GM21619 (cell line): ENCODE results near the gene SHOX.
"Not testable (repeated sequence)": the region's sequence is repeated elsewhere in the genome, so short reads cannot be mapped to it uniquely, and the experiment has no call there.

Experiments used
- ATAC-seq: cut with Tn5 transposase; IDR thresholded peaks from one replicate; pipeline ENCODE4 v1.9.1; 2021; ENCODE audit not compliant: unreplicated experiment

SHOX gene

DNA sequence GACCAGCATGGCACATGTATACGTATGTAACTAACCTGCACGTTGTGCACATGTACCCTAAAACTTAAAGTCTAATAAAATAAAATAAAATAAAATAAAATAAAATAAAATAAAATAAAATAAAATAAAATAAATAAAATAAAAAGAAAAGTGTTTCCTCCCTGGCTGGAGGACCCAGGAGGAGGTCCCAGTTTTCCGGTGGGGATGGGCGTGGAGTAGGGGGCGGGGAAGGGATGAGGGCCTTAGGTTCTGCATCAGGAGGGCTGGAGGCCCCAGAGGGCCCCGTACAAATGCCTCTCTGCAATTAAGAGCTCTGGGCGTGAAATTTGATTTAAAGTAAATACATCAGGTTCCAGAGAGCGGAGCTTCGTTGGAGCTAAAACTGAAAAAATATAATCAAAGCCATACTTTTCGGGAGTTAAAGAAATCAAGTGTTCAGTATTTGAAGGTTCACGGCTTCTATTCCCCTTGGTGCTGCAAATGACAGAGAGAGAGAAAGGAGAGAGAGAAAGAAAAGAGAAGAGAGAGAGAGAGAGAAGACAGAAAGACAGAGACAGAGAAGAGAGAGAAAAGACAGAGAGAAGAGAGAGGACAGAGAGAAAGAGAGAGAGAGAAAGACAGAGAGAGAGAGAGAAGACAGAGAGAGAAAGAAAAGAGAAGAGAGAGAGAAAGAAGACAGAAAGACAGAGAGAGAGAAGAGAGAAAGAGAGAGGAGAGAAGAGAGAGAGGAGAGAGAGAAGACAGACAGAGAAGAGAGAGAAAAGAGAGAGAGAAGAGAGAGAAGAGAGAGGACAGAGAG is 8.7 kb upstream of the SHOX start:
- no peak for ATAC-seq

DNA sequence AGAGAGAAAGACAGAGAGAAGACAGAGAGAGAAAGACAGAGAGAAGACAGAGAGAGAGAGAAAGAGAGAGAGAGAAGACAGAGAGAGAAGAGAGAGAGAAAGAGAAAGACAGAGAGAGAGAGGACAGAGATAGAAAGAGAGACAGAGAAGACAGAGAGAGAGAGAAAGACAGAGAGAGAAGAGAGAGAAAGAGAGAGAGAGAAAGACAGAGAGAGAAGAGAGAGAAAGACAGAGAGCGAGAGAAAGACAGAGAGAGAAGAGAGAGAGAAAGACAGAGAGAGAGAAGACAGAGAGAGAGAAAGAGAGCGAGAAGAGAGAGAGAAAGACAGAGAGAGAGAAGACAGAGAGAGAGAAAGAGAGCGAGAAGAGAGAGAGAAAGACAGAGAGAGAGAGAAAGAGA is 7.8 kb upstream of the SHOX start:
- ATAC-seq = not testable (repeated sequence)

DNA sequence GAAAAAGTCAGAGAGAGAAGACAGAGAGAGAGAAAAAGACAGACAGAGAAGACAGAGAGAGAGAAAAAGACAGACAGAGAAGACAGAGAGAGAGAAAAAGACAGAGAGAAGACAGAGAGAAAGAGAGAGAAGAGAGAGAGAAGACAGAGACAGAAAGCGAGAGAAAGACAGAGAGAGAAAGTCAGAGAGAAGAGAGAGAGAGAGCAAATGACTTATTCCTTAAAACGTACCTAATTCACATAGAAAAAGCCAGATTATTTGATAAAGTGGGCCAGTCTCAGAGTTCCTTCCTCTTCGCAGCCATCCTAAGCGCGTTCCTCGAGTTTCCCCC is 7.4 kb upstream of the SHOX start:
- ATAC-seq = no peak

DNA sequence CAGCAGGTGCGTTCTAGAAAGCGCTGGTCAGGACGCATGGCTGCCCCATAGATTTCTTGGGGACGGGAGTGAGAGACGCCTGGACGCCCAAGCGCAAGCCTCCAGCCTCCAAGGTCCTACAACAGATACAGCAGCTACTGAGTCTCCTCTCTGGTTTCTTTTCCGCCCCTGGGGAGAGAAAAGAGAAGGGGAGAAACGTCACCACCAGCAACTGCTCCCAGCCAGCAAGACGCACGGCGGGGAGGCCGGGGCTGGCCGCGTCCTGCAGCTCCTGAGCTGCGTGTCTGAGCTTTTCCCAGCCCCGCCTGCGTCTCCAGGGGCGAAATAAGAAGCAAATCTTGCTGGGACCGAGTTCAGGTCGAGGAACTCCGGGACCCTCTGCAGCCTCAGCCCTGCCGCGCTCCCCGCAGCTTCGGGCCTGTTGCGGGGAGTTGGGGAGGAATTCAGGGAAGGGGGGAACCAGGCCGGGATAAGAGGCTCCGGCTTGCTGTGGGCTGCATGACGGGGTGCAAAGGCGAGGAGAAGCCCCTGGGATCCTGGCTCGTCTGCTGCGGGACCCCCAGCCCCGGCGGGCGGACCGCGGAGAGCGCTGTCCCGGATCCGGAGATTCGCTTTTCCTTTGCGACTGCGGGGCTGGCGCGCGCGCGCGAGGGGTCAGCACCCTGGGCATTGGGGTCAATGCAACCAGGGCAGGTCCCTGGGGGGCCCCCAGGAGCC is 6.8 kb upstream of the SHOX start:
- no peak for ATAC-seq

DNA sequence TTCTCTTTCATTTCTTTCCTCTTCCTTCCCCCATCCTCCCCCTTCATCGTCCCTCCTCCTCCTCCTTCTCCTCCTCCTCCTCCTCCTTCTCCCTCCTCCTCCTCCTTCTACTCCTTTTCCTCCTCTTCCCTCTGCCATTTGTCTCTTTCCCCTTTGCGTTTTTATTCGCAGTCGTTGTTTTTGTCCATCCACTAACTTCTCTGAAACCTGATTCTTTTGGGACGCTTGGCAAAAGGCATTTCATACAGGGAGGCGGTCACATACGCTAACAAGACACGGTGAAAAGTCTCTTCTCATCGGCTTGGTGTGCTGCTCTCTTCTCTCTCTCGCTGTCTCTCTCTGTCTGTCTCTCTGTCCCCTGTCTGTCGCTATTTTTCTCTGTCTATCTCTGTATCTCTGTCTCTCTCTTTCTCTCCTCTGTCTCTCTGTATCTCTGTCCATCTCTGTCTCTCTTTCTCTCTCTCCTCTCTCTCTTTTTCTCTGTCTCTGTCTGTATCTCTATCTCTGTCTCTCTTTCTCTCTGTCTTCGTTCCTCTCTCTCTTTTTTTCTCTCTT is 5.4 kb upstream of the SHOX start:
- ATAC-seq = no peak

DNA sequence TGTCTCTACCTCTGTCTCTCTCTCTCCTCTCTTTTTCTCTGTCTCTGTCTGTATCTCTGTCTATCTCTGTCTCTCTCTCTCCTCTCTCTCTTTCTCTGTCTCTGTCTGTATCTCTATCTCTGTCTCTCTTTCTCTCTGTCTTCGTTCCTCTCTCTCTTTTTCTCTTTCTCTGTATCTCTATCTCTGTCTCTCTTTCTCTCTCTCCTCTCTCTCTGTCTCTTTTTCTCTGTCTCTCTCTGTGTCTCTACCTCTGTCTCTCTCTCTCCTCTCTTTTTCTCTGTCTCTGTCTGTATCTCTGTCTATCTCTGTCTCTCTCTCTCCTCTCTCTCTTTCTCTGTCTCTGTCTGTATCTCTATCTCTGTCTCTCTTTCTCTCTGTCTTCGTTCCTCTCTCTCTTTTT is 4.5 kb upstream of the SHOX start:
- ATAC-seq = not testable (repeated sequence)

DNA sequence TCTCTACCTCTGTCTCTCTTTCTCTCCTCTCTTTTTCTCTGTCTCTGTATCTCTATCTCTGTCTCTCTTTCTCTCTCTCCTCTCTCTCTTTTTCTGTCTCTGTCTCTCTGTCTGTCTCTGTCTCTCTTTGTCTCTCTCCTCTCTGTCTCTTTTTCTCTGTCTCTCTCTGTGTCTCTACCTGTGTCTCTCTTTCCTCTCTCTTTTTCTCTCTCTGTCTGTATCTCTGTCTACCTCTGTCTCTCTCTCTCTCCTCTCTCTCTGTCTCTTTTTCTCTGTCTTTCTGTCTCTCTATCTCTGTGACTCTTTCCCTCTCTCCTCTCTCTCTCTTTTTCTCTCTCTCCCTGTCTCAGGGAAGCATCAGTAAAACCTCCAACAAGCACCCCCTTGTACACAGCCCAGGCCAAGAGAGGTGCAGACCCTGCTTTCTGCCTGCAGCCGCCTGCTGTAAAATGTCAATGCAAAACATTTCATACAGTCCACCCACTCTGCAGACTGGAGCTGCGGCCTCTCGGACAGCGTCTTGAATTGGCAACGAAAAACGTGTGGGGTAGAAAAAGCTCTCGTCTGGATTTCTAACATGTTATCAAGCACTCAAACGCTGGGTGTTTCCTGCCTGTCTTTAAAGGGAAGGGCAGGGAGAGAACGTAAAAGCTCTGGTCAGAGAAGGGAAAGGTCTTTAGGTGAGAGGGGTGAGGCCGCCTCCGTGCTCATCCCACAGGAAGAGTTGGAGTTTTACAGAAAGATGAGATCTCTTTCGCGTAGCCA is 3.7 kb upstream of the SHOX start:
- ATAC-seq = no peak

DNA sequence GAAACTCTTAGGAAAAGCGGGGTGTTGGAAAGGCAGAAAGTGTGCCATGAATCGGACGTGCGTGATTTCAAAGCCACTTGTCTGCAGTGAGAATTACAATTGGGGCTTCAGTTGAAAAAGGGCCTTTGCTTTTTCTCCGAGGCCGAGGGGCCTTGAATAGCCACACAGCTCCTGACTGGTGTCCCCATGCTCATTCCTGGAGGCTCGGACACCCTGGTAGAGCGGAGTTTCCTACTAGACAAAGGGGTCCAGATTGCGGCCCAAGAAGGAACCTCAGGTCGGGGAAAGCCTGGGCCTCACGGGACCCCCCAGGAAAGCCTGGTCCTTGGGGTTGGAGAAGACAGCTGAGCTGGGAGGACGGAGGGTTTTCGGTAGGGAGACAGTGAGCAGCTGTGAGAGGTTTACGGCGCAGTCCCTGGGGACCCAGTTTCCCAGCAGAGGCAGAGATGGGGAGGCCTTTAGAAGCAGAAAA is 3.0 kb upstream of the SHOX start:
- no peak for ATAC-seq

DNA sequence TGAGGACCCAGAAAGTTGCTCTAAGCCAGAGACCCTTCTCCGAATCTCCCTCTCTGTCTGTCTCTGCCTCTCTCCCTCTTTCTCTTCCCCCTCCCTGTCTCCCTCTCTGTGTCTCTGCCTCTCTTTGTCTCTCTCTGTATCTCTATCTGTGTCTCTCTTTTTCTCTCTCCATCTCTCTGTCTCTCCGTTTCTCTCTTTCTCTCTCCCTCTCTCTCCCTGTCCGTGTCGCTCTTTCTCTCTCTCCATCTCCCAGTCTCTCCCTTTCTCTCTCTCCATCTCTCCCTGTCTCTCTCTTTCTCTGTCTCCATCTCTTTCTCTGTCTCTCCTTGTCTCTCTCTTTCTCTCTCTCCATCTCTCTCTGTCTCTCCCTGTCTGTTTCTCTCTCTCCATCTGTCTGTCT is 2.6 kb upstream of the SHOX start:
- ATAC-seq = no peak

DNA sequence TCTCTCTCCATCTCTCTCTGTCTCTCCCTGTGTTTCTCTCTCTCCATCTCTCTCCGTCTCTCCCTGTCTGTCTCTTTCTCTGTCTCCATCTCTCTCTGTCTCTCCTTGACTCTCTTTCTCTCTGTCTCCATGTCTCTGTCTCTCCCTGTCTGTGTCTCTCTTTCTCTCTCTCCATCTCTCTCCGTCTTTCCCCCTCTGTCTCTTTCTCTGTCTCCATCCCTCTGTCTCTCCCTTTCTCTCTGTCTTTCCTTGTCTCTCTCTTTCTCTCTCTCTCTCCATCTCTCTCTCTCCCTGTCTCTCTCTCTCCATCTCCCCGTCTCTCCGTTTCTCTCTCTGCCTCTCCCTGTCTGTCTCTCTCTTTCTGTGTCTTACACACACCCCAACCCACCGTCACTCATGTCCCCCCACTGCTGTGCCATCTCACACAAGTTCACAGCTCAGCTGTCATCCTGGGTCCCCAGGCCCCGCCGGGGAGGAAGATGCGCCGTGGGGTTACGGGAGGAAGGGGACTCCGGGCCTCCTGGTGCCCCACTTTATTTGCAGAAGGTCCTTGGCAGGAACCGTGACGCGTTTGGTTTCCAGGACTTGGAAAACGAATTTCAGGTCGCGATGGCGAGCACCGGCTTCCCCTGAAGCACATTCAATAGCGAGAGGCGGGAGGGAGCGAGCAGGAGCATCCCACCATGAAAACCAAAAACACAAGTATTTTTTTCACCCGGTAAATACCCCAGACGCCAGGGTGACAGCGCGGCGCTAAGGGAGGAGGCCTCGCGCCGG is 1.2 kb upstream of the SHOX start:
- no peak for ATAC-seq

DNA sequence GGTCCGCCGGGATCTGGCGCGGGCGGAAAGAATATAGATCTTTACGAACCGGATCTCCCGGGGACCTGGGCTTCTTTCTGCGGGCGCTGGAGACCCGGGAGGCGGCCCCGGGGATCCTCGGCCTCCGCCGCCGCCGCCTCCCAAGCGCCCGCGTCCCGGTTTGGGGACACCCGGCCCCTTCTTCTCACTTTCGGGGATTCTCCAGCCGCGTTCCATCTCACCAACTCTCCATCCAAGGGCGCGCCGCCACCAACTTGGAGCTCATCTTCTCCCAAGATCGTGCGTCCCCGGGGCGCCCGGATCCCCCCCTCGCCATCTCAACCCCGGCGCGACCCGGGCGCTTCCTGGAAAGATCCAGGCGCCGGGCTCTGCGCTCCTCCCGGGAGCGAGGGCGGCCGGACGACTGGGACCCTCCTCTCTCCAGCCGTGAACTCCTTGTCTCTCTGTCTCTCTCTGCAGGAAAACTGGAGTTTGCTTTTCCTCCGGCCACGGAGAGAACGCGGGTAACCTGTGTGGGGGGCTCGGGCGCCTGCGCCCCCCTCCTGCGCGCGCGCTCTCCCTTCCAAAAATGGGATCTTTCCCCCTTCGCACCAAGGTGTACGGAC is 482 bp upstream of the SHOX start:
- ATAC-seq = no peak

DNA sequence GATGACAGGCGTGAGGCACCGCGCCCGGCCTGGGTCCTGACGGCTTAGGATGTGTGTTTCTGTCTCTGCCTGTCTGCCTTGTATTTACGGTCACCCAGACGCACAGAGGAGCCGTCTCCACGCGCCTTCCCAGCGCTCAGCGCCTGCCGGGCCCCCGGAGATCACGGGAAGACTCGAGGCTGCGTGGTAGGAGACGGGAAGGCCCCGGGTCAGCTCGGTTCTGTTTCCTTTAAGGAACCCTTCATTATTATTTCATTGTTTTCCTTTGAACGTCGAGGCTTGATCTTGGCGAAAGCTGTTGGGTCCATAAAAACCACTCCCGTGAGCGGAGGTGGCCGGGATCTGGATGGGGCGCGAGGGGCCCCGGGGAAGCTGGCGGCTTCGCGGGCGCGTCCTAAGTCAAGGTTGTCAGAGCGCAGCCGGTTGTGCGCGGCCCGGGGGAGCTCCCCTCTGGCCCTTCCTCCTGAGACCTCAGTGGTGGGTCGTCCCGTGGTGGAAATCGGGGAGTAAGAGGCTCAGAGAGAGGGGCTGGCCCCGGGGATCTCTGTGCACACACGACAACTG is 1.3 kb downstream of the SHOX start:
- ATAC-seq = no peak

DNA sequence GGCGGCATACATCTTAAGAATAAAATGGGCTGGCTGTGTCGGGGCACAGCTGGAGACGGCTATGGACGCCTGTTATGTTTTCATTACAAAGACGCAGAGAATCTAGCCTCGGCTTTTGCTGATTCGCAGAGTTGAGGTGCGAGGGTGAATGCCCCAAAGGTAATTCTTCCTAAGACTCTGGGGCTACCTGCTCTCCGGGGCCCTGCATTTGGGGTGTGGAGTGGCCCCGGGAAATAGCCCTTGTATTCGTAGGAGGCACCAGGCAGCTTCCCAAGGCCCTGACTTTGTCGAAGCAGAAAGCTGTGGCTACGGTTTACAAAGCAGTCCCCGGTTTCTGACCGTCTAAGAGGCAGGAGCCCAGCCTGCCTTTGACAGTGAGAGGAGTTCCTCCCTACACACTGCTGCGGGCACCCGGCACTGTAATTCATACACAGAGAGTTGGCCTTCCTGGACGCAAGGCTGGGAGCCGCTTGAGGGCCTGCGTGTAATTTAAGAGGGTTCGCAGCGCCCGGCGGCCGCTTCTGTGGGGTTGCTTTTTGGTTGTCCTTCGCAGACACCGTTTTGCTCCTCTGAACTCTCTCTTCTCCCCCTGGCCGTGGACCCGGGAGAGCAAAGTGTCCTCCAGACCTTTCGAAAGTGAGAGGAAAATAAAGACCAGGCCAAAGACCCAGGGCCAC is 1.9 kb downstream of the SHOX start:
- no peak for ATAC-seq

DNA sequence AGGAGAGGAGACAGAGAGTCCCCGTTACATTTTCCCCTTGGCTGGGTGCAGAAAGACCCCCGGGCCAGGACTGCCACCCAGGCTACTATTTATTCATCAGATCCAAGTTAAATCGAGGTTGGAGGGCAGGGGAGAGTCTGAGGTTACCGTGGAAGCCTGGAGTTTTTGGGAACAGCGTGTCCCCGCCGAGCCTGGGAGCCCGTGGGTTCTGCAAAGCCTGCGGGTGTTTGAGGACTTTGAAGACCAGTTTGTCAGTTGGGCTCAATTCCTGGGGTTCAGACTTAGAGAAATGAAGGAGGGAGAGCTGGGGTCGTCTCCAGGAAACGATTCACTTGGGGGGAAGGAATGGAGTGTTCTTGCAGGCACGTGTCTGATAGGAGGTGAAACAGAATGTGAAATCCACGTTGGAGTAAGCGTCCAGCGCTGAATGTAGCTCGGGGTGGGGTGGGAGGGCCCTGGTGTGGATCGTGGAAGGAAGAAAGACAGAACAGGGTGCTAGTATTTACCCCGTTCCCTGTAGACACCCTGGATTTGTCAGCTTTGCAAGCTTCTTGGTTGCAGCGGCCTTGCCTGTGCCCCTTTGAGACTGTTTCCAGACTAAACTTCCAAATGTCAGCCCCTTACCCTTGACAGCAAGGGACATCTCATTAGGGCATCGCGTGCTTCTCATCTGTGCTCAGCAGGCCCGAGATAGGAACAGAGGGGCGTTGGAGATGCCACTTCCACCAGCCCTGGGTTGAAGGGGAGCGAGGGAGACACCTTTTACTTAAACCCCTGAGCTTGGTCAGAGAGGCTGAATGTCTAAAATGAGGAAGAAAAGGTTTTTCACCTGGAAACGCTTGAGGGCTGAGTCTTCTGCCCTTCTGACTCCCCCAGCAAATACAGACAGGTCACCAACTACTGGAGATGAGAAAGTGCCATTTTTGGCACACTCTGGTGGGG is 2.7 kb downstream of the SHOX start:
- ATAC-seq = no peak

DNA sequence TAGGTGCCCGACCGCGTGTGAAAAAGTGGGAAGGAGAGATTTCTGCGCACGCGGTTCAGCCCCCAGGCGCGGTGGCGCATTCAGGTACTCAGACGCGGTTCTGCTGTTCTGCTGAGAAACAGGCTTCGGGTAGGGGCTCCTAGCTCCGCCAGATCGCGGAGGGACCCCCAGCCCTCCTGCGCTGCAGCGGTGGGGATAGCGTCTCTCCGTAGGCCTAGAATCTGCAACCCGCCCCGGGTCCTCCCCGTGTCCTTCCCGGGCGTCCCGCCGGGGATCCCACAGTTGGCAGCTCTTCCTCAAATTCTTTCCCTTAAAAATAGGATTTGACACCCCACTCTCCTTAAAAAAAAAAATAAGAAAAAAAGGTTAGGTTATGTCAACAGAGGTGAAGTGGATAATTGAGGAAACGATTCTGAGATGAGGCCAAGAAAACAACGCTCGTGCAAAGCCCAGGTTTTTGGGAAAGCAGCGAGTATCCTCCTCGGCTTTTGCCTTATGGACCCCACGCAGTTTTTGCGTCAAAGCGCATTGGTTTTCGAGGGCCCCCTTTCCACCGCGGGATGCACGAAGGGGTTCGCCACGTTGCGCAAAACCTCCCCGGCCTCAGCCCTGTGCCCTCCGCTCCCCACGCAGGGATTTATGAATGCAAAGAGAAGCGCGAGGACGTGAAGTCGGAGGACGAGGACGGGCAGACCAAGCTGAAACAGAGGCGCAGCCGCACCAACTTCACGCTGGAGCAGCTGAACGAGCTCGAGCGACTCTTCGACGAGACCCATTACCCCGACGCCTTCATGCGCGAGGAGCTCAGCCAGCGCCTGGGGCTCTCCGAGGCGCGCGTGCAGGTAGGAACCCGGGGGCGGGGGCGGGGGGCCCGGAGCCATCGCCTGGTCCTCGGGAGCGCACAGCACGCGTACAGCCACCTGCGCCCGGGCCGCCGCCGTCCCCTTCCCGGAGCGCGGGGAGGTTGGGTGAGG is 3.7 kb downstream of the SHOX start:
- ATAC-seq = no peak

DNA sequence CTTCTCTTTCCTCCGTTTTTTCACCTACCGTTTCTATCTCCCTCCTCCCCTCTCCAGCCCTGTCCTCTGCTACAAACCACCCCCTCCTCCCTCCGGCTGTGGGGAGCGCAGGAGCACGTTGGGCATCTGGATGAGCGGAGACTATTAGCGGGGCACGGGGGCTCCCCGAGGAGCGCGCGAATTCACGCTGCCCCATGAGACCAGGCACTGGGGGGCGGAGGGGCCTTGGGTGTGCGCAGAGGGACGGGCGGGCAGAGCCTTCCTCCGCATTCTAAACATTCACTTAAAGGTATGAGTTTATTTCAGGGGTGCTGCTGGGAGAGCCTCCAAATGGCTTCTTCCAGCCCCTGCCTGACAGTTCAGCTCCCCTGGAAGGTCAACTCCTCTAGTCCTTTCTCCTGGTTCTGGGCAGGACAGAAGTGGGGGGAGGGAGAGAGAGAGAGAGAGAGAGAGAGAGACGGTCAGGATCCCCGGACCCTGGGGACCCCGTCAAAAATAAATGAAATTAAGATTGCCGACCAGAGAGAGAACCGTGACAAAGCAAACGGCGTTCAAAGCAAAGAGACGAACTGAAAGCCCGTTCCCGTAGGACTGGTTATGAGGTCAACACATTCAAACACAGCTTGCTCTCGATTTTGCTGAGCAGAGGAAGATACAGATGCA is 5.0 kb downstream of the SHOX start:
- ATAC-seq = no peak
